Endometrial microvascular endothelial cells (primary cell): Measurements from ENCODE around the gene OR52R1. TPM values are rescaled to one million over a fixed set of nuclear protein-coding genes. Genes with fewer than 3 reads are reported as not detected.

Source experiments
- total RNA-seq: library from RNA; depleted of rRNA; stranded (reverse); fragments of >200 nt; gene quantifications from one replicate; pipeline ENCODE4 v1.2.3, GENCODE V29; 2015; ENCODE audit errors: inconsistent ontology term

OR52R1 gene
- total RNA-seq, 1 donor from 2014 or later: not detected

Other genes with a start within 250 kb of the OR52R1 start
- gene OR52I2, start 222.6 kb downstream of the OR52R1 start, total RNA-seq: not detected
- not detected for gene OR52I1, start 210.3 kb downstream of the OR52R1 start, total RNA-seq
- gene TRIM68, start 196.1 kb downstream of the OR52R1 start, total RNA-seq: 12.9 TPM
- gene OR51D1, start 166.9 kb downstream of the OR52R1 start, total RNA-seq: not detected
- not detected for gene OR51E1, start 160.4 kb downstream of the OR52R1 start, total RNA-seq
- gene OR51E2, start 106.5 kb downstream of the OR52R1 start, total RNA-seq: not detected
- gene MMP26, start 99.6 kb downstream of the OR52R1 start, total RNA-seq: not detected
- gene OR51F1, start 34.4 kb downstream of the OR52R1 start, total RNA-seq: not detected
- not detected for gene OR51F2, start 16.9 kb upstream of the OR52R1 start, total RNA-seq
- gene OR51S1, start 44.8 kb upstream of the OR52R1 start, total RNA-seq: not detected
- gene OR51T1, start 77.5 kb upstream of the OR52R1 start, total RNA-seq: not detected
- gene OR51A7, start 99.4 kb upstream of the OR52R1 start, total RNA-seq: not detected
- not detected for gene OR51G2, start 115.0 kb upstream of the OR52R1 start, total RNA-seq
- gene OR51G1, start 120.0 kb upstream of the OR52R1 start, total RNA-seq: not detected
- not detected for gene OR51A4, start 143.2 kb upstream of the OR52R1 start, total RNA-seq
- not detected for gene OR51A2, start 151.3 kb upstream of the OR52R1 start, total RNA-seq
- not detected for gene OR51L1, start 190.5 kb upstream of the OR52R1 start, total RNA-seq
- not detected for gene OR52J3, start 242.1 kb upstream of the OR52R1 start, total RNA-seq